Gastrocnemius medialis (tissue), 4 donors: ENCODE data around the gene ENTPD7. TPM values are rescaled to one million over a fixed set of nuclear protein-coding genes. Genes with fewer than 3 reads are reported as not detected.
"Not testable (repeated sequence)": the region's sequence is repeated elsewhere in the genome, so short reads cannot be mapped to it uniquely, and the experiment has no call there.

Experiments
- ATAC-seq, 2 donors: fragments of 150-250 bp; one replicate each; pipeline ENCODE4 v1.9.1; 2016
- DNase-seq, 2 donors: peaks; one replicate each; pipeline ENCODE4 v3.0.0-alpha.2; 2019
- H3K27ac ChIP-seq, 4 donors: fragments of 200-600 bp; sonication (generic); 1 replicate in 1 of 4; 2 replicates in 3 of 4; pipeline ENCODE4 v1.5.1; 2016 to 2018; ENCODE audit warnings: mild to moderate bottlenecking in 2 of 4, moderate library complexity in 1 of 4
- H3K27me3 ChIP-seq, 3 donors: fragments of 200-600 bp; sonication (generic) in 2 of 3; 1 replicate in 1 of 3; 2 replicates in 2 of 3; pipeline versions ENCODE4 v1.5.1 to v1.6.0; 2016 to 2019; ENCODE audit warnings: mild to moderate bottlenecking in 1 of 3, moderate library complexity in 1 of 3
- H3K36me3 ChIP-seq, 2 donors: fragments of 200-600 bp; sonication (generic) in 1 of 2; one replicate each; pipeline ENCODE4 v1.5.1; 2017 to 2018
- H3K4me1 ChIP-seq, 2 donors: fragments of 200-600 bp; sonication (generic) in 1 of 2; one replicate each; pipeline ENCODE4 v1.5.1; 2016 to 2017; ENCODE audit warnings: mild to moderate bottlenecking in 2 of 2
- H3K4me3 ChIP-seq, 4 donors: fragments of 200-600 bp; sonication (generic) in 3 of 4; 1 replicate in 1 of 4; 2 replicates in 3 of 4; pipeline ENCODE4 v1.5.1; 2016 to 2019; ENCODE audit warnings: mild to moderate bottlenecking in 2 of 4
- H3K9me3 ChIP-seq, 3 donors: fragments of 200-600 bp; sonication (generic) in 2 of 3; 1 replicate in 1 of 3; 2 replicates in 2 of 3; pipeline ENCODE4 v1.5.1; 2016 to 2019
- CTCF ChIP-seq, 5 experiments: fragments of 450-650 bp in 3 of 5; fragments of 200-600 bp in 2 of 5; sonication (generic) in 2 of 5; IDR thresholded peaks in 4 of 5; conservative IDR thresholded peaks in 1 of 5; 1 replicate in 4 of 5; 2 replicates in 1 of 5; pipeline ENCODE4 v1.5.1; 2016 to 2019; ENCODE audit warnings: antibody characterized with exemption in 5 of 5, mild to moderate bottlenecking in 3 of 5, moderate library complexity in 3 of 5
- POLR2A ChIP-seq, 2 donors: fragments of 450-650 bp; IDR thresholded peaks; one replicate each; pipeline ENCODE4 v1.6.1; 2017; ENCODE audit warnings: antibody characterized with exemption in 2 of 2, mild to moderate bottlenecking in 2 of 2, moderate library complexity in 2 of 2
- in situ Hi-C, 4 donors: fragments of 200-750 bp; cut with MboI; loops; one replicate each; pipeline versions ENCODE4 v1.15.0 to v1.8.0; 2017; ENCODE audit warnings: low sequenced_read_pairs in 4 of 4
- intact Hi-C: fragments of 100-400 bp; cut with DNase I; formaldehyde crosslinking; loops from one replicate; pipeline ENCODE4 v1.15.1; 2023; ENCODE audit warnings: low total_unique reads
- total RNA-seq, 4 donors: library from RNA; depleted of rRNA; stranded (reverse); fragments of >200 nt; gene quantifications; one replicate each; pipeline versions ENCODE4 v1.1.0 to v1.2.3, GENCODE V29; 2016

Gene ENTPD7
- total RNA-seq, 4 donors from 2014 or later, result 0.32 to 1.1 (median 0.76) TPM

- in situ Hi-C loops (no loop called here), intact Hi-C loops (loop anchor here (5.0 kb wide), 1 partner anchor 253 kb away; no protein-coding TSS in a partner anchor)
- ATAC-seq (peak; percentile 86 to 89), DNase-seq (peak; percentile 16 to 63)
- no peak for TF ChIP-seq POLR2A (IDR thresholded peaks at IDR 0.05)
- TF ChIP-seq CTCF (IDR thresholded peaks at IDR 0.05 in 4 of 5, conservative IDR thresholded peaks at IDR 0.05 in 1 of 5), result no peak
- peaks cover 0 to 85% of the 10 kb centered on the region in 2 donors for H3K36me3 ChIP-seq
- peaks cover 74 to 81% of the 10 kb centered on the region in 2 donors for H3K4me1 ChIP-seq
- peak overlapping the region; percentile 95 to 99 (median 99) for H3K27ac ChIP-seq
- no peaks in the 10 kb centered on the region for H3K9me3 ChIP-seq
- peak overlapping the region in 2 of 4 donors; percentile 5 to 20 for H3K4me3 ChIP-seq
- H3K27me3 ChIP-seq, result no peaks in the 10 kb centered on the region
Measured at GRCh38 chr10:99743841-99744240, 84.5 kb downstream of the ENTPD7 start.

- in situ Hi-C loops, result not testable (repeated sequence)
- peak overlapping the region; percentile 95 to 99 (median 99) for H3K27ac ChIP-seq
Measured at GRCh38 chr10:99746166-99746565, 86.9 kb downstream of the ENTPD7 start.

DNA sequence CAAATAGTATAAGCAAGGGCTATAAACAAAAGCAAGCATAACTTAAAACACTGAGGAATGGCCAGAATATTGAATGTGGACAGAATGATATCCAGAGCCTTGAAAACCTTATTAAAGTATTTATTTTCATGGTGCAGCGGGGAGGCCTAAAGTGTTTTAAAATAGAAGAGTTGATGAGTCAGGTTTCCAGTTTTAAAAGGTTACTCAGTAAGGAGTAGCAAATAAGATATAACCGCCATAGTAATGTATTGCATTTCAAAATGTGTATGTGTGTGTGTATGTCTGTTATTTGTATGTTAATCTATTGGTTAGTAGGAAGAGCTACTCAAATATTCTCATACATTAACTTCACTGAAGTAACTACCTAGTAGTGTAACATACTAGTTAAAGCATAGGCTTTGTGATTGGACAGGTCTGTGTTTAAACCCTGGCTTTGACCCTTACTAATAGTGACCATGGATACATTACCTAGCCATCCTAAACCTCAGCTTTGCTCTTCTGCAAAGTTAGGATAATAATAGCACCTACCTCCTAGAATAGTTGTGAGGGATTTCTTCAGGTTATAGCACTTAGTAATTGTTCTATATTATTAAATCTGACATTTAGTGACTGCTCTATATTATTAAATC lies 89.6 kb downstream of the ENTPD7 start:
- TF ChIP-seq CTCF (IDR thresholded peaks at IDR 0.05 in 4 of 5, conservative IDR thresholded peaks at IDR 0.05 in 1 of 5) (no peak), POLR2A (IDR thresholded peaks at IDR 0.05) (no peak)
- peaks cover 0 to 68% of the 10 kb centered on the region in 2 donors for H3K36me3 ChIP-seq
- H3K9me3 ChIP-seq, result no peaks in the 10 kb centered on the region
- DNase-seq (no peak), ATAC-seq (peak; percentile 75 to 81)
- H3K4me1 ChIP-seq, result peaks cover 55 to 57% of the 10 kb centered on the region in 2 donors
- H3K27ac ChIP-seq, result peak overlapping the region; percentile 95 to 99 (median 99)
- in situ Hi-C loops, result no loop called here
- H3K4me3 ChIP-seq, result peak overlapping the region in 1 of 4 donors; percentile 17
- intact Hi-C loops, result no loop called here
- H3K27me3 ChIP-seq, result no peaks in the 10 kb centered on the region

More at GRCh38 chr10:99746166-99746565, 86.9 kb downstream of the ENTPD7 start:
- H3K4me3 ChIP-seq, DNase-seq, H3K9me3 ChIP-seq, intact Hi-C loops, ATAC-seq, H3K27me3 ChIP-seq: not testable (repeated sequence)
- H3K4me1 ChIP-seq, result peaks cover 79 to 80% of the 10 kb centered on the region in 2 donors
- peaks cover 0 to 65% of the 10 kb centered on the region in 2 donors for H3K36me3 ChIP-seq

- ATAC-seq (no peak), DNase-seq (no peak)
- peaks cover 0 to 69% of the 10 kb centered on the region in 2 donors for H3K36me3 ChIP-seq
- no peaks in the 10 kb centered on the region for H3K27me3 ChIP-seq
- no peaks in the 10 kb centered on the region for H3K9me3 ChIP-seq
- in situ Hi-C loops, result no loop called here
- intact Hi-C loops, result no loop called here
- H3K4me3 ChIP-seq, result no peak overlapping the region
- TF ChIP-seq POLR2A (IDR thresholded peaks at IDR 0.05) (no peak), CTCF (IDR thresholded peaks at IDR 0.05 in 4 of 5, conservative IDR thresholded peaks at IDR 0.05 in 1 of 5) (no peak)
- H3K27ac ChIP-seq, result peak overlapping the region in 3 of 4 donors; percentile 99
- peaks cover 39 to 40% of the 10 kb centered on the region in 2 donors for H3K4me1 ChIP-seq
Measured at GRCh38 chr10:99750641-99751040, 91.3 kb downstream of the ENTPD7 start.

DNA sequence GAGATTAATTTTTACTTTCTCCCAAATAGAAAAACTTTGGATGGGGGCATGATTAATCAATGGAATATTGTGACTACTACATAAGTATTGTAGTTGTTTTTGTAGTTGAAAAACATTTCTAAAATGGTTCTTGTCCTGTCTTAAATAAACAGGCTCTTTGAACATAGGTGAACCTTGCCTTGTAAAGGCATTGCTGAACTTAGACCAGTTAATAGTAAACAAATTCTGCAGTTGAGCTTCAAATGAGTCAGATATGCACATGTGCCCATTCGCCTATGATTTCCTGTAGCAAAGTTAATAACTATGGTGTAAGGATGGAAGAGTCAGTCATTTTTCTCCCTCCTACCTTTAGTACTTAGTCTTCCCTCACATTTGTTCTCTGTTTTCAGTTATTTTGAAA lies 95.4 kb downstream of the ENTPD7 start:
- DNase-seq (no peak), ATAC-seq (no peak)
- Histone ChIP-seq H3K9me3 (no peaks in the 10 kb centered on the region), H3K27me3 (no peaks in the 10 kb centered on the region), H3K4me1 (peaks cover 11 to 15% of the 10 kb centered on the region in 2 donors), H3K36me3 (peaks cover 0 to 76% of the 10 kb centered on the region in 2 donors), H3K27ac (peak overlapping the region in 1 of 4 donors; percentile 9), H3K4me3 (no peak overlapping the region)
- TF ChIP-seq CTCF (IDR thresholded peaks at IDR 0.05 in 4 of 5, conservative IDR thresholded peaks at IDR 0.05 in 1 of 5) (no peak), POLR2A (IDR thresholded peaks at IDR 0.05) (no peak)
- in situ Hi-C loops, result no loop called here
- intact Hi-C loops, result no loop called here

Other genes with a start within 250 kb of the ENTPD7 start
- gene GOT1, start 228.9 kb upstream of the ENTPD7 start, total RNA-seq, result 100 to 1,000 TPM in 3 of 4 donors, 10 to 100 TPM in 1; 91.4 to 215 (median 135) TPM
- gene NKX2-3, start 126.6 kb upstream of the ENTPD7 start, total RNA-seq, result not detected
- 10 to 100 TPM; 20.7 to 38.3 (median 26.1) TPM for gene SLC25A28, start 39.1 kb upstream of the ENTPD7 start, total RNA-seq
- gene COX15, start 72.6 kb downstream of the ENTPD7 start, total RNA-seq, result 10 to 100 TPM; 28.1 to 45.3 (median 32.5) TPM
- gene CUTC, start 72.7 kb downstream of the ENTPD7 start, total RNA-seq, result 100 to 1,000 TPM in 3 of 4 donors, 10 to 100 TPM in 1; 85.2 to 172 (median 126) TPM
- gene ABCC2, start 123.1 kb downstream of the ENTPD7 start, total RNA-seq, result 1 to 10 TPM in 3 of 4 donors, under 1 TPM in 1; 0.89 to 3.2 (median 1.3) TPM